ENCODE results near the gene ZNF579.
"Not testable (repeated sequence)": the region's sequence is repeated elsewhere in the genome, so short reads cannot be mapped to it uniquely, and the experiment has no call there.

ZNF579 gene

GRCh38 chr19:55539090-55539984 lies 41.3 kb downstream of the ZNF579 start:
- DNase-seq (ENCODE audit: low read depth), result no peak

- no peak for DNase-seq (ENCODE audit: low read depth)
Measured at GRCh38 chr19:55538132-55538531, 42.5 kb downstream of the ZNF579 start.

GRCh38 chr19:55537741-55538111 lies 42.9 kb downstream of the ZNF579 start:
- DNase-seq (ENCODE audit: low read depth), result no peak

GRCh38 chr19:55536951-55537740 lies 43.5 kb downstream of the ZNF579 start, which contains the start of gene SBK2:
SBK2 (minus strand) TSS chr19:55537133; CDS start chr19:55536294, 839 bp downstream.
- no peak for DNase-seq (ENCODE audit: low read depth)

GRCh38 chr19:55536366-55536765 lies 44.3 kb downstream of the ZNF579 start:
- no peak for DNase-seq (ENCODE audit: low read depth)

- DNase-seq (ENCODE audit: low read depth), result no peak
Measured at GRCh38 chr19:55535965-55536350, 44.7 kb downstream of the ZNF579 start.

- no peak for DNase-seq (ENCODE audit: low read depth)
Measured at GRCh38 chr19:55535173-55535964, 45.3 kb downstream of the ZNF579 start.

GRCh38 chr19:55534280-55534679 lies 46.4 kb downstream of the ZNF579 start:
- not testable (repeated sequence) for DNase-seq (ENCODE audit: low read depth)

GRCh38 chr19:55530996-55531395 lies 49.7 kb downstream of the ZNF579 start:
- DNase-seq (ENCODE audit: low read depth), result no peak

- DNase-seq (ENCODE audit: low read depth), result no peak
Measured at GRCh38 chr19:55529636-55530234, 50.9 kb downstream of the ZNF579 start.

GRCh38 chr19:55528030-55528803 lies 52.4 kb downstream of the ZNF579 start:
- DNase-seq (ENCODE audit: low read depth), result no peak

GRCh38 chr19:55527197-55528029 lies 53.2 kb downstream of the ZNF579 start:
- no peak for DNase-seq (ENCODE audit: low read depth)

Measured in fibroblast of the conjunctiva (primary cell).